ENCODE data around the gene TNS3.

The TNS3 gene

DNA sequence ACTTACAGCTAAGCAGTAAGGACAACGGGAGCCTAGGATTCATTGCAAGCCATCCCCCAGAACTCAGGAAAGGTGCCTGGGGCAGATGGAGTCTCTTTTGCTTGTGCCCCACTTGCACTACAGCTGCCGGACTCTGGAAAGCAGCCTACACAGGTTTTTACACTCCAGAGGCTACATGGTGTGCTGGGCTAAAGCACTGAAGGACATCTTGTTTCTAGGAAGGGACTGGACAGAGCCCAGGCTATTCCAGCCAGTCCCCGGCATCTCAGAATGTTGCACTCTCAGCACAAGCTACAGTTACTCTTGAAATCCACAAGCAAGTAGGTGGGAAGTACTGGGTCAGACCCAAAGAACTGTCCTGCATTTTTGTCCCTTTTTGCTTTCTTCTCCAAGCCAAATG lies 333.1 kb downstream of the TNS3 start:
- Histone ChIP-seq H3K27me3 (ENCODE audit: control insufficient read depth, low read length) (peaks cover 3% of the 10 kb centered on the region; the same call in 1 of the 2 replicates), H3K9me3 (ENCODE audit: control insufficient read depth, insufficient read depth, low read length) (peaks cover 3% of the 10 kb centered on the region; the same call in 1 of the 2 replicates), H3K79me2 (ENCODE audit: control insufficient read depth, low read length) (no peaks in the 10 kb centered on the region), H3K36me3 (ENCODE audit: control insufficient read depth, low read length) (no peaks in the 10 kb centered on the region), H3K9me2 (replicated peaks; ENCODE audit: control insufficient read depth, low read length) (no peaks in the 10 kb centered on the region), H3K4me1 (ENCODE audit: control insufficient read depth, low read length) (0 out of 2 replicates have a peak, but pooled peaks cover under 1% of the 10 kb centered on the region), H3K4me2 (ENCODE audit: low read length) (no peak overlapping the region), H3K27ac (ENCODE audit: low read depth, low read length) (no peak overlapping the region), H3K4me3 (ENCODE audit: low read length) (no peak overlapping the region), H4K20me1 (ENCODE audit: control insufficient read depth, insufficient read depth, low read depth, low read length) (no peaks in the 10 kb centered on the region), H3F3A (ENCODE audit: control insufficient read depth, insufficient read depth) (no peaks in the 10 kb centered on the region)
- TF ChIP-seq EZH2phosphoT487 (IDR thresholded peaks at IDR 0.05; ENCODE audit: borderline replicate concordance, low read length) = no peak
- TF ChIP-seq, protein P1, sequence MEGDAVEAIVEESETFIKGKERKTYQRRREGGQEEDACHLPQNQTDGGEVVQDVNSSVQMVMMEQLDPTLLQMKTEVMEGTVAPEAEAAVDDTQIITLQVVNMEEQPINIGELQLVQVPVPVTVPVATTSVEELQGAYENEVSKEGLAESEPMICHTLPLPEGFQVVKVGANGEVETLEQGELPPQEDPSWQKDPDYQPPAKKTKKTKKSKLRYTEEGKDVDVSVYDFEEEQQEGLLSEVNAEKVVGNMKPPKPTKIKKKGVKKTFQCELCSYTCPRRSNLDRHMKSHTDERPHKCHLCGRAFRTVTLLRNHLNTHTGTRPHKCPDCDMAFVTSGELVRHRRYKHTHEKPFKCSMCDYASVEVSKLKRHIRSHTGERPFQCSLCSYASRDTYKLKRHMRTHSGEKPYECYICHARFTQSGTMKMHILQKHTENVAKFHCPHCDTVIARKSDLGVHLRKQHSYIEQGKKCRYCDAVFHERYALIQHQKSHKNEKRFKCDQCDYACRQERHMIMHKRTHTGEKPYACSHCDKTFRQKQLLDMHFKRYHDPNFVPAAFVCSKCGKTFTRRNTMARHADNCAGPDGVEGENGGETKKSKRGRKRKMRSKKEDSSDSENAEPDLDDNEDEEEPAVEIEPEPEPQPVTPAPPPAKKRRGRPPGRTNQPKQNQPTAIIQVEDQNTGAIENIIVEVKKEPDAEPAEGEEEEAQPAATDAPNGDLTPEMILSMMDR (IDR thresholded peaks at IDR 0.05; ENCODE audit: low read depth, low read length, poor library complexity, severe bottlenecking) = no peak

DNA sequence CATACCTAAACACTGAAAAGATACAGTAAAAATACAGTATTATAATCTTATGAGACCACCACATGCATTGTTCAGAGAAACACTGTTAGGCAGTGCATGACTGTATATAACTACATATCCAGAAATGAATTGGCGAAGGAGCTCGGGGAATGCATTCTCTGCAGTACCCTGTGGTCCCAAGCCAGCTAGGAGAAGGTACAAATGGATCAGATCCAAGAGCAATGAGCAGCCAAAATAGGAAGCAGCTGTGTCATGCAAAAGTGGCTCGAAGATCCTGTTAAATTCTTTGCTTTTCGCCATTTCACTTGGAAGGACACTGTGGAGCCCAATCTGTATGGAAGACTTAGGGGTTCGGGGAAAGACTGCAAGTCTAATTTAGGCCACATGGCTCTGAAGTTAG lies 334.8 kb downstream of the TNS3 start:
- no peaks in the 10 kb centered on the region for H4K20me1 ChIP-seq (ENCODE audit: control insufficient read depth, insufficient read depth, low read depth, low read length)
- no peak overlapping the region for H3K4me3 ChIP-seq (ENCODE audit: low read length)
- no peaks in the 10 kb centered on the region for H3K9me2 ChIP-seq (replicated peaks; ENCODE audit: control insufficient read depth, low read length)
- H3K9me3 ChIP-seq (ENCODE audit: control insufficient read depth, insufficient read depth, low read length) = peaks cover 1% of the 10 kb centered on the region; the same call in 1 of the 2 replicates
- H3K4me1 ChIP-seq (ENCODE audit: control insufficient read depth, low read length) = no peaks in the 10 kb centered on the region
- TF ChIP-seq EZH2phosphoT487 (IDR thresholded peaks at IDR 0.05; ENCODE audit: borderline replicate concordance, low read length) = no peak
- TF ChIP-seq, protein P1 (IDR thresholded peaks at IDR 0.05; ENCODE audit: low read depth, low read length, poor library complexity, severe bottlenecking) = no peak
- no peaks in the 10 kb centered on the region for H3K79me2 ChIP-seq (ENCODE audit: control insufficient read depth, low read length)
- no peak overlapping the region for H3K27ac ChIP-seq (ENCODE audit: low read depth, low read length)
- no peaks in the 10 kb centered on the region for H3K36me3 ChIP-seq (ENCODE audit: control insufficient read depth, low read length)
- H3K4me2 ChIP-seq (ENCODE audit: low read length) = no peak overlapping the region
- H3K27me3 ChIP-seq (ENCODE audit: control insufficient read depth, low read length) = peaks cover 3% of the 10 kb centered on the region; the same call in 1 of the 2 replicates
- H3F3A ChIP-seq (ENCODE audit: control insufficient read depth, insufficient read depth) = no peaks in the 10 kb centered on the region

DNA sequence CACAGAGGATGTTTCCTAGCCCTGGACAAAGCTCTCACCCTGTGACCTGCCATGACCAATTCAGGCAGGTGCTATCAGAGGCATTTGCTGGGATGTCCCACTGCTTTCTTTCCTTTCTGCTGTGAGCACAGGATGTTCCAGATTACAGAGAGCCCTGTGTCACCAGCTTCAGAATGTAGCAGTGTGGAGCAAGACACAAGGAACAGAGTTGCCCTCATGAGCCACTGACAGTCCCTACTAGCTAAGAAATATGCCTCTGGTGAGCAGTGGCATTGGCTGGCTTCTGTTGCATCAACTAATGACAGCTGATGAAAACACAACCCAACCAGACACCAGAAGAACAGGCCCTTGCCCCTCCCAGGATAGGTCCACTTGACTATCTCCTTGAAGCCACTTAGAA lies 337.2 kb downstream of the TNS3 start:
- Histone ChIP-seq H3F3A (ENCODE audit: control insufficient read depth, insufficient read depth) (no peaks in the 10 kb centered on the region), H3K27ac (ENCODE audit: low read depth, low read length) (no peak overlapping the region), H3K9me2 (replicated peaks; ENCODE audit: control insufficient read depth, low read length) (no peaks in the 10 kb centered on the region), H3K36me3 (ENCODE audit: control insufficient read depth, low read length) (no peaks in the 10 kb centered on the region), H4K20me1 (ENCODE audit: control insufficient read depth, insufficient read depth, low read depth, low read length) (no peaks in the 10 kb centered on the region), H3K4me1 (ENCODE audit: control insufficient read depth, low read length) (no peaks in the 10 kb centered on the region), H3K4me3 (ENCODE audit: low read length) (no peak overlapping the region), H3K9me3 (ENCODE audit: control insufficient read depth, insufficient read depth, low read length) (no peaks in the 10 kb centered on the region), H3K27me3 (ENCODE audit: control insufficient read depth, low read length) (peaks cover 11% of the 10 kb centered on the region; the same call in 1 of the 2 replicates), H3K4me2 (ENCODE audit: low read length) (no peak overlapping the region), H3K79me2 (ENCODE audit: control insufficient read depth, low read length) (no peaks in the 10 kb centered on the region)
- TF ChIP-seq, protein P1 (IDR thresholded peaks at IDR 0.05; ENCODE audit: low read depth, low read length, poor library complexity, severe bottlenecking) = no peak
- no peak for TF ChIP-seq EZH2phosphoT487 (IDR thresholded peaks at IDR 0.05; ENCODE audit: borderline replicate concordance, low read length)

Data from DOHH2 (cell line).